Measurements from ENCODE around the gene SGCG.

DNA sequence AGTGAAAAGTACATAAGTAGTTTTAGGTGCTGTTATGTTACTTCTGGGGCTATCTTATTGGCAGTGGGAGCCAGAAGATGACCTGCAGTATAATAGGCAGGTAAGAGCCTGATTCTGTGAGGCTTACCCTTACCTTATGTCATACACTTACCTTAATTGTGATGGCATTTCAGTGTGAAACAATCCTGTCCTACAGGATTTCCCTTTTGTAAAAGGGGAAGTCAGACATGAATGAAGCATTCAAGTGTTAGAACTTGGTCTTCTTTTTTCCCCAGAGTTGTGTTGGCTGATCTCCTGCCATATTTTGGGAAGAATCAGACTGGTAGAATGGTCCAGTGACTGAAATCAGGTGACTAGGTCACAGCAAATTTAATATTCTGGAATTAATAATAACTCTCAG lies 55.2 kb downstream of the SGCG start:
- no peak for TF ChIP-seq CTCF (IDR thresholded peaks at IDR 0.05)
- TF ChIP-seq POLR2A (IDR thresholded peaks at IDR 0.05) = no peak

Measured in adrenal gland (tissue), 5 donors.